Transverse colon (tissue), 4 donors: ENCODE data around the gene ABCD1. TPM values are rescaled to one million over a fixed set of nuclear protein-coding genes. Genes with fewer than 3 reads are reported as not detected.

Experiments used
- DNase-seq: peaks from one replicate; pipeline ENCODE4 v3.0.0-alpha.2; 2019
- H3K27ac ChIP-seq, 4 donors: fragments of 200-600 bp; sonication (generic); 2 replicates each; pipeline ENCODE4 v1.5.1; 2016 to 2018; ENCODE audit warnings: inconsistent platforms in 4 of 4
- H3K27me3 ChIP-seq: fragments of 200-600 bp; sonication (generic); 2 replicates; pipeline ENCODE4 v1.5.1; 2017; ENCODE audit warnings: inconsistent platforms
- H3K36me3 ChIP-seq, 4 donors: fragments of 200-600 bp; sonication (generic); 2 replicates each; pipeline ENCODE4 v1.5.1; 2017 to 2019; ENCODE audit warnings: inconsistent platforms in 4 of 4
- H3K4me1 ChIP-seq, 4 donors: fragments of 200-600 bp; sonication (generic); 2 replicates each; pipeline ENCODE4 v1.5.1; 2017 to 2020; ENCODE audit warnings: inconsistent platforms in 4 of 4
- H3K4me3 ChIP-seq, 4 donors: fragments of 200-600 bp; sonication (generic); 1 replicate in 1 of 4; 2 replicates in 3 of 4; pipeline versions ENCODE4 v1.5.1 to v1.6.1; 2017 to 2019; ENCODE audit warnings: inconsistent platforms in 4 of 4
- H3K9me3 ChIP-seq, 2 donors: fragments of 200-600 bp; sonication (generic); 2 replicates each; pipeline ENCODE4 v1.5.1; 2017 to 2019; ENCODE audit warnings: inconsistent platforms in 2 of 2
- EP300 ChIP-seq: sonication (generic); formaldehyde crosslinking; IDR thresholded peaks from one replicate; pipeline ENCODE4 v1.6.1; 2017; ENCODE audit warnings: antibody characterized with exemption, low read depth
- POLR2A ChIP-seq: fragments of 450-650 bp; IDR thresholded peaks from one replicate; pipeline ENCODE4 v1.6.1; 2016; ENCODE audit warnings: antibody characterized with exemption, mild to moderate bottlenecking, moderate library complexity
- POLR2AphosphoS5 ChIP-seq, 3 donors: sonication (generic); formaldehyde crosslinking; IDR thresholded peaks; one replicate each; pipeline ENCODE4 v1.6.1; 2016; ENCODE audit warnings: antibody characterized with exemption in 3 of 3
- WGBS, 2 donors: methylation state at CpG; one replicate each; pipeline ENCODE4 v1.1.5; 2018; ENCODE audit warnings: low coverage in 1 of 2; 5-methylcytosine and 5-hydroxymethylcytosine counted together
- in situ Hi-C, 4 donors: fragments of 200-750 bp; cut with MboI; loops; one replicate each; pipeline versions ENCODE4 v1.15.0 to v1.15.1; 2017; ENCODE audit warnings: low sequenced_read_pairs in 3 of 4, low pct_ligation_motif_present in 1 of 4, low pct_unique_long_range_greater_than_20kb in 1 of 4
- intact Hi-C: fragments of 100-400 bp; cut with DNase I; formaldehyde crosslinking; loops from one replicate; pipeline ENCODE4 v1.15.1; 2023; ENCODE audit warnings: low total_unique reads
- total RNA-seq, 4 donors: library from RNA; depleted of rRNA; stranded (reverse); fragments of >200 nt; gene quantifications; one replicate each; pipeline ENCODE4 v1.1.0, GENCODE V29; 2016
- TF ChIP-seq, protein P1 (sequence below), 5 experiments: fragments of 200-600 bp in 3 of 5; fragments of 450-650 bp in 2 of 5; sonication (generic) in 3 of 5; IDR thresholded peaks; 1 replicate in 2 of 5; 2 replicates in 3 of 5; pipeline ENCODE4 v1.5.1; 2016 to 2017; ENCODE audit warnings: antibody characterized with exemption in 5 of 5, inconsistent platforms in 3 of 5, mild to moderate bottlenecking in 2 of 5, moderate library complexity in 1 of 5

The ABCD1 gene
- total RNA-seq, 4 donors from 2014 or later: 7.0 to 50.5 (median 18.1) TPM

GRCh38 chrX:153783378-153784013, 58.8 kb downstream of the ABCD1 start:
- in situ Hi-C loops: loop anchor here in 1 of 4 donors (25.0 kb wide), 1 partner anchor 154 kb away; the partner anchor contains the start of genes ARHGAP4, NAA10 and RENBP
- TF ChIP-seq EP300 (no peak), POLR2AphosphoS5 (IDR thresholded peaks at IDR 0.05) (no peak), POLR2A (no peak)
- TF ChIP-seq, protein P1, sequence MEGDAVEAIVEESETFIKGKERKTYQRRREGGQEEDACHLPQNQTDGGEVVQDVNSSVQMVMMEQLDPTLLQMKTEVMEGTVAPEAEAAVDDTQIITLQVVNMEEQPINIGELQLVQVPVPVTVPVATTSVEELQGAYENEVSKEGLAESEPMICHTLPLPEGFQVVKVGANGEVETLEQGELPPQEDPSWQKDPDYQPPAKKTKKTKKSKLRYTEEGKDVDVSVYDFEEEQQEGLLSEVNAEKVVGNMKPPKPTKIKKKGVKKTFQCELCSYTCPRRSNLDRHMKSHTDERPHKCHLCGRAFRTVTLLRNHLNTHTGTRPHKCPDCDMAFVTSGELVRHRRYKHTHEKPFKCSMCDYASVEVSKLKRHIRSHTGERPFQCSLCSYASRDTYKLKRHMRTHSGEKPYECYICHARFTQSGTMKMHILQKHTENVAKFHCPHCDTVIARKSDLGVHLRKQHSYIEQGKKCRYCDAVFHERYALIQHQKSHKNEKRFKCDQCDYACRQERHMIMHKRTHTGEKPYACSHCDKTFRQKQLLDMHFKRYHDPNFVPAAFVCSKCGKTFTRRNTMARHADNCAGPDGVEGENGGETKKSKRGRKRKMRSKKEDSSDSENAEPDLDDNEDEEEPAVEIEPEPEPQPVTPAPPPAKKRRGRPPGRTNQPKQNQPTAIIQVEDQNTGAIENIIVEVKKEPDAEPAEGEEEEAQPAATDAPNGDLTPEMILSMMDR (IDR thresholded peaks at IDR 0.05): no peak
- no peaks in the 10 kb centered on the region for H3K9me3 ChIP-seq
- no peak for DNase-seq
- intact Hi-C loops: no loop called here
- H3K27me3 ChIP-seq: peaks cover 3% of the 10 kb centered on the region
- H3K4me3 ChIP-seq: no peak overlapping the region
- H3K4me1 ChIP-seq: peaks cover 4 to 21% (median 11%) of the 10 kb centered on the region in 4 donors
- no peak overlapping the region for H3K27ac ChIP-seq
- WGBS, 2 donors: 89% methylated on average over 21 of the region's 24 CpGs; no CpG with 5 or more reads in 1 of the 2 donors
- H3K36me3 ChIP-seq: no peaks in the 10 kb centered on the region

DNA sequence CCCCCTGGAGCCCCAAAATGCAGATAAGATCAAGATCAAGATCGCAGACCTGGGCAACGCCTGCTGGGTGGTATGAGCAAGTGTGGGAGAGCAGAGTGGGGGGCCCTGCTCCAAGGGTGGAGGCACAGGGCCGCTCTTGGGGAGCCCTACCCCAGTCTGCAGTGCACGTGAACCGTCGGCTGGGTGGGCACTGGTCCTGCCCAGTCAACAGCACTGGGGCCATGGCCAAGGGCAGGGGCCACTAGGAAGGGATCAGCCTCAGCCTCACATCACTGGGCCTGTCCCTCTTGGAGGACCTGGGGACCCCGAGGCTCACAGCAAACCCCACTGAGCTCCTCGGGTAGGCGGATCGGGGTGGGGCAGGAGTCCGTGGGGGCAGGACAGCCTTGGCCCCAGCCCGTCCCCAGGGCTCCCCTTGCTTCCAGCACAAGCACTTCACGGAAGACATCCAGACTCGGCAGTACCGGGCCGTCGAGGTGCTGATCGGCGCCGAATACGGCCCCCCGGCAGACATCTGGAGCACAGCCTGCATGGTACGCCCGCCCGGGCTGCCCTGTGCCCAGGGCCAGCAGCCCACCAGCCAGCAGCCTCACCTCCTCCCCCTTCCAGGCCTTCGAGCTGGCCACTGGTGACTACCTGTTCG, 59.8 kb downstream of the ABCD1 start:
- no peak for DNase-seq
- no peak overlapping the region for H3K27ac ChIP-seq
- H3K4me1 ChIP-seq: peaks cover 4 to 21% (median 11%) of the 10 kb centered on the region in 4 donors
- H3K36me3 ChIP-seq: no peaks in the 10 kb centered on the region
- no peak for TF ChIP-seq POLR2AphosphoS5 (IDR thresholded peaks at IDR 0.05)
- no peaks in the 10 kb centered on the region for H3K9me3 ChIP-seq
- in situ Hi-C loops: loop anchor here in 1 of 4 donors (25.0 kb wide), 1 partner anchor 153 kb away; the partner anchor contains the start of genes ARHGAP4, NAA10 and RENBP
- 92% methylated on average over 5 of the region's 27 CpGs; no CpG with 5 or more reads in 1 of the 2 donors for WGBS, 2 donors
- intact Hi-C loops: no loop called here
- peaks cover 3% of the 10 kb centered on the region for H3K27me3 ChIP-seq
- no peak overlapping the region for H3K4me3 ChIP-seq

GRCh38 chrX:153786669-153787068, 62.0 kb downstream of the ABCD1 start:
- no peak overlapping the region for H3K4me3 ChIP-seq
- TF ChIP-seq POLR2AphosphoS5 (IDR thresholded peaks at IDR 0.05) (no peak), EP300 (no peak), POLR2A (no peak)
- TF ChIP-seq, protein P1 (IDR thresholded peaks at IDR 0.05): no peak
- no peaks in the 10 kb centered on the region for H3K9me3 ChIP-seq
- in situ Hi-C loops: loop anchor here in 1 of 4 donors (25.0 kb wide), 1 partner anchor 151 kb away; the partner anchor contains the start of genes ARHGAP4, NAA10 and RENBP
- no peak overlapping the region for H3K27ac ChIP-seq
- H3K4me1 ChIP-seq: peaks cover 0 to 7% (median under 1%) of the 10 kb centered on the region in 4 donors
- H3K36me3 ChIP-seq: no peaks in the 10 kb centered on the region
- DNase-seq: no peak
- no peaks in the 10 kb centered on the region for H3K27me3 ChIP-seq
- intact Hi-C loops: no loop called here
- WGBS, 2 donors: 90% methylated on average over 15 of the region's 15 CpGs; no CpG with 5 or more reads in 1 of the 2 donors

DNA sequence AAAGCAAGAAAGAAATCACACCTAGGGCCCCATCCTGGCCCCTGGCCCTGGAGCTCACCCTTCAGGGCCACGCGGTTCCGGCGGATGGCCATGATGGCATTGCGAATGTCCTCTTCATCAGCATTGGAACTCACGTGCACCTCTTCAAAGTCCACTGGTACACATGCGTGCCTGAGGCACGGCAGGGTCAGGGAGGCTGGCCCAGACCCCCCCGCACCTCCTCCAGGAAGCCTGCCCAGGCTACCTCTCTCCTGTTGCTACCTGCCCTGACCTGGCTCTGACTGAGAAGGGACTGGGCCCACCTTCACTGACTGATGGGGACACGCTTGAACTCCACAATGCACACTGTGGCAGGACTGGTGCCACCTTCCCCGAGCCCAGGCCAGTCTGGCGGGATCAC, 65.0 kb downstream of the ABCD1 start:
- H3K27me3 ChIP-seq: no peaks in the 10 kb centered on the region
- H3K4me1 ChIP-seq: peaks cover 0 to 13% (median 11%) of the 10 kb centered on the region in 4 donors
- intact Hi-C loops: no loop called here
- no peak overlapping the region for H3K27ac ChIP-seq
- no peaks in the 10 kb centered on the region for H3K9me3 ChIP-seq
- TF ChIP-seq, protein P1 (IDR thresholded peaks at IDR 0.05): no peak
- TF ChIP-seq POLR2AphosphoS5 (IDR thresholded peaks at IDR 0.05) (no peak), POLR2A (no peak), EP300 (no peak)
- in situ Hi-C loops: loop anchor here in 1 of 4 donors (25.0 kb wide), 1 partner anchor 148 kb away; the partner anchor contains the start of genes ARHGAP4, NAA10 and RENBP
- H3K4me3 ChIP-seq: no peak overlapping the region
- H3K36me3 ChIP-seq: no peaks in the 10 kb centered on the region
- 93% methylated on average over 12 of the region's 12 CpGs; no CpG with 5 or more reads in 1 of the 2 donors for WGBS, 2 donors
- no peak for DNase-seq
